SH-SY5Y (cell line): ENCODE results near the gene TANGO2.

Experiments
- GATA2 ChIP-seq: IDR thresholded peaks from 2 replicates; pipeline ENCODE4 v1.6.1; 2011; ENCODE audit warnings: mild to moderate bottlenecking, low read depth, low read length
- GATA3 ChIP-seq: IDR thresholded peaks from 2 replicates; pipeline ENCODE4 v1.6.1; 2011; ENCODE audit warnings: low read depth, mild to moderate bottlenecking, low read length, moderate library complexity

TANGO2 gene

GRCh38 chr22:20040327-20041200, 19.7 kb downstream of the TANGO2 start:
- no peak for TF ChIP-seq GATA3

- TF ChIP-seq GATA2 (no peak), GATA3 (no peak)
Measured at GRCh38 chr22:20043057-20043996, 22.4 kb downstream of the TANGO2 start.

- no peak for TF ChIP-seq GATA3
- no peak for TF ChIP-seq GATA2
Measured at GRCh38 chr22:20043997-20044342, 23.1 kb downstream of the TANGO2 start.

- no peak for TF ChIP-seq GATA2
- TF ChIP-seq GATA3 = no peak
Measured at GRCh38 chr22:20044495-20045151, 23.7 kb downstream of the TANGO2 start.

- TF ChIP-seq GATA3 (no peak), GATA2 (no peak)
Measured at GRCh38 chr22:20046730-20047129, 25.8 kb downstream of the TANGO2 start.

- TF ChIP-seq GATA3 = no peak
- TF ChIP-seq GATA2 = no peak
Measured at GRCh38 chr22:20051927-20052308, 31.0 kb downstream of the TANGO2 start.

GRCh38 chr22:20052309-20053259, 31.7 kb downstream of the TANGO2 start:
- TF ChIP-seq GATA2 = no peak
- no peak for TF ChIP-seq GATA3

- no peak for TF ChIP-seq GATA3
- no peak for TF ChIP-seq GATA2
Measured at GRCh38 chr22:20053407-20054033, 32.6 kb downstream of the TANGO2 start.

GRCh38 chr22:20054034-20054427, 33.1 kb downstream of the TANGO2 start:
- TF ChIP-seq GATA2 (no peak), GATA3 (no peak)

GRCh38 chr22:20054485-20054884, 33.6 kb downstream of the TANGO2 start:
- no peak for TF ChIP-seq GATA3
- TF ChIP-seq GATA2 = no peak

- TF ChIP-seq GATA3 (no peak), GATA2 (no peak)
Measured at GRCh38 chr22:20055144-20055543, 34.2 kb downstream of the TANGO2 start.

GRCh38 chr22:20055654-20056053, 34.7 kb downstream of the TANGO2 start:
- TF ChIP-seq GATA2 (no peak), GATA3 (no peak)

GRCh38 chr22:20056161-20056560, 35.3 kb downstream of the TANGO2 start:
- TF ChIP-seq GATA2 (no peak), GATA3 (no peak)
